IPS DF 4.7 (cell line): ENCODE results near the gene PLIN5.

Experiments
- DNase-seq: peaks from one replicate; pipeline ENCODE4 v3.0.0-alpha.2; 2013; ENCODE audit warnings: low spot score; ENCODE audit errors: extremely low read depth

Gene PLIN5

DNA sequence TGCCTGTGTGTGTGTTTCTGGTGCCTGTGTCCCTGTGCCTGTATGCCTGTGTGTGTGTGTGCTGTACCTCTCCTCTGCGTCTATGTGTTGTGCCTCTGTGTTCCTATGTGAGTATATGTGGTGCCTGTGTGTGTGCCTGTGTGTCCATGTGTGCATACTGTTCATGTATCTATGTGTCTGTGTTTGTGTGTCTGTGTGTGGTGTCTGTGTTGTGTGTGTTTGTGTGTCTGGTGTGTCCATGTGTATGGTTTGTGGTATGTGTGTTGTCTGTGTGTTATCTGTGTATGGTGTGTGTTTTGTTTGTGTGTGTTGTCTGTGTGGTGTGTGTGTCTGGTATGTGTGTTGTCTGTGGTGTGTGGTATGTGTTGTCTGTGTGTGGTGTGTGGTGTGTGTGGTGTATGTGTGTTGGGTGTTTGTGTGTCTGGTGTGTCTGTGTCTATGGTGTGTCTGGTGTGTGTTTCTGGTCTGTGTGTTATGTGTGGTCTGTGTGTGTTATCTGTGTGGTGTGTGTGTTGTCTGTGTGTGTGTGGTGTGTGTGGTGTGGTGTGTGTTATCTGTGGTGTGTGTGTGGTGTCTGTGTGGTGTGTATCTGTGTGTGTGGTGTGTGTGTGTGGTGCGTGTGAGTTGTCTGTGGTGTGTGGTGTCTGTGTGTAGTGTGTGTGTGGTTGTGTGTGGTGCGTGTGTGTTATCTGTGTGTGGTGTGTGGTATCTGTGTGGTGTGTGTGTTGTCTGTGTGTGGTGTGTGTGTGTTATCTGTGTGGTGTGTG lies 42.5 kb downstream of the PLIN5 start:
- no peak for DNase-seq

DNA sequence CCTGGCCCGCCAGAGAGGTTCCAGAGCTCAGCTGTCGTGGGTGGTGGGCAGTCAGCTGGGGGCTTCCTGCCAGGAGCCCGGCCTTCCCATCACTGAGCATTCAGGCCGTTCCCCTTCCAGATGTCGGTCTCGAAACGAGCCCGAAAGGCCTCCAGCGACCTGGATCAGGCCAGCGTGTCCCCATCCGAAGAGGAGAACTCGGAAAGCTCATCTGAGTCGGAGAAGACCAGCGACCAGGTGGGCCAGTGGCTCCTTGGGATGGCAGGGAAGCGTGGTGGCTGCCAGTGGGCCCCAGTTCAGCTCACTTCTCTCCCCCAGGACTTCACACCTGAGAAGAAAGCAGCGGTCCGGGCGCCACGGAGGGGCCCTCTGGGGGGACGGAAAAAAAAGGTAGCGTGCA lies 43.6 kb downstream of the PLIN5 start:
- no peak for DNase-seq

- no peak for DNase-seq
Observed at GRCh38 chr19:4488496-4488895, 46.5 kb downstream of the PLIN5 start.

- DNase-seq = no peak
Observed at GRCh38 chr19:4487572-4487971, 47.5 kb downstream of the PLIN5 start.

DNA sequence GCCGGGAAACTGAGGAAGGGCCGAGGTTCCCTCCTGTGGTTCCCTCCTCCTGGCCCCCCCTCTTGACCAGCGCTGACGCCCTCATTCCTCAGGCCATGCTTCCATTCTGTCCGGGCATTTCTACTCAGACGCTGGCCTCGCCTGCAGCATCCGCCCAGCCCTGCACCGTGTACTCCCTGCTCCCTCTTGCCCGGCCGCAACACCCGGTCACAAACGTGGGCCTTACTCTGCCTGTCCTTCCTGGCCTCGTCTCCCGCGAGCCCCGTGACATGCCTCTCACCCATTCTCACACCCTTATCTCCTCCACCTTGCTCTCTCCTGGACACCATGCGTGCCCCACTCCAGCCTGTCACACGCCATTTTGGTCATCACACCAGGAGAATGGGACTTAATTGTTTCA lies 51.6 kb downstream of the PLIN5 start:
- DNase-seq = no peak

DNA sequence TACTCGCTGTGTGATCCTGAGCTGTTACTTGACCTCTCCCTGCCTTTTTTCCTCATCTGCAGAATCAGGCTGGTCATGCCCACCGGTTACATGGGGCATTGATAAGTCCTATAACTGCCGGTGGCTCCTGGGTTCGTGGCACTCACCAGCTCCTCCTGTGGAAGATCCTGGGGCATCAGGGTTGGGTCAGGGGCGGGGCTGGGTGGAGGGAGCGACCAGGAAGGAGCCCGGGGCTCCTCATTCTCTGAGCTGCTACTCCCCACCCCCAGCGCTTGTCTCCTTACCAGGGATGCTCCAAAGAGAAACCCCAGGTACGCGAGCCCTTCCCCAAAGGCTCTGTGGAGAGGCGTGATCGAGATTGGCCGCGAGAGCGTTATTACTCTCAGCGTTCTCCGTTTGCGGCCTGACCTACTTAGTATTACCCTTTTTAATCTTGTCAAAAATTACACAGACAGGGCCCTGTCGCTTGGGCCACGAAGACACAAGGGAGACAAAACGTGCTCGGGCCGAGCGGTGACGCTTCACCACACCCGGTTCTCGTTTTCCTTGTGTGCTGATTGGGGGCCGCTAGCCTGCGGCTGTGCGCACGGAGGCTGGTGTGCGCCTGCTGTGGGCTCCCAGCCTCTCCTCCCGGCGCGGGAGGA lies 52.2 kb downstream of the PLIN5 start:
- DNase-seq = no peak

GRCh38 chr19:4477034-4477801 lies 57.8 kb downstream of the PLIN5 start:
- DNase-seq = no peak

GRCh38 chr19:4474514-4475022 lies 60.5 kb downstream of the PLIN5 start:
- peak; percentile 56 for DNase-seq

DNA sequence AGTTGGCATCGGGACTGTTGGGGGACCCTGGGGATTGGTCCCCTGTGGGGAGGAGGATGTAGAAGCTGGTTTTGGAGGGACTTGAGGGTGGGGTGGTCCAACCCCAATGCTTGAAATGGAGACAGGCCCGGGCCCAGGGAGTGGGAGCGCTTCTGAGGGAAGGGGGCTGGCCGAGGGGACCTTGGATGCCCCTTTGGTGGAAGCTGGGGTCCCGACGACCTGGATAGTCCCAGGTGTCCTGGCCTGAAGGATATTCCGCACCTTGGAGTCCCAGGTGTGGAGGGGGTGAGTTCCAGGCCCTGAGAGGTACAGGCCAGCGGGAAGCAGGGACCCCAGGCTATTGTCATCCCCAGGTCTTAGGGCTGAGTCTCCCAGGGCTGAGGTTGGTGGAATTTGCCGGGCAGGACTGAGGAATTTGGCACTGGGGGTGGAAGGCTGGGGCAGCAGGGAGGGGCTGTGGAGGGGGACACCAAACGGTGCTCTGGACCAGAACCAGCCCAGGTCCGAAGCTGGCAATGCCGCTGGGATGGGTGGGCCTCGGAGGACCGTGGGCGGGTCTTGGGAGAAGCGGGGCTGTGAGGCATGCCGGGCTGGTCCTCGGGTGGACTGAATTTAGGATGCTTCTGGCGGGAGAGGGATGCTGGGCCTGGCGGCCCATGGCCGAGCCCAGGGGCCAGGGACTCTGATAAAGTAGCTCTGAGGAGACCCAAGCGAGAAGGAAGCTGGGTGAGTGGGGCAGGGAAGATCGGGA lies 61.1 kb downstream of the PLIN5 start:
- no peak for DNase-seq

DNA sequence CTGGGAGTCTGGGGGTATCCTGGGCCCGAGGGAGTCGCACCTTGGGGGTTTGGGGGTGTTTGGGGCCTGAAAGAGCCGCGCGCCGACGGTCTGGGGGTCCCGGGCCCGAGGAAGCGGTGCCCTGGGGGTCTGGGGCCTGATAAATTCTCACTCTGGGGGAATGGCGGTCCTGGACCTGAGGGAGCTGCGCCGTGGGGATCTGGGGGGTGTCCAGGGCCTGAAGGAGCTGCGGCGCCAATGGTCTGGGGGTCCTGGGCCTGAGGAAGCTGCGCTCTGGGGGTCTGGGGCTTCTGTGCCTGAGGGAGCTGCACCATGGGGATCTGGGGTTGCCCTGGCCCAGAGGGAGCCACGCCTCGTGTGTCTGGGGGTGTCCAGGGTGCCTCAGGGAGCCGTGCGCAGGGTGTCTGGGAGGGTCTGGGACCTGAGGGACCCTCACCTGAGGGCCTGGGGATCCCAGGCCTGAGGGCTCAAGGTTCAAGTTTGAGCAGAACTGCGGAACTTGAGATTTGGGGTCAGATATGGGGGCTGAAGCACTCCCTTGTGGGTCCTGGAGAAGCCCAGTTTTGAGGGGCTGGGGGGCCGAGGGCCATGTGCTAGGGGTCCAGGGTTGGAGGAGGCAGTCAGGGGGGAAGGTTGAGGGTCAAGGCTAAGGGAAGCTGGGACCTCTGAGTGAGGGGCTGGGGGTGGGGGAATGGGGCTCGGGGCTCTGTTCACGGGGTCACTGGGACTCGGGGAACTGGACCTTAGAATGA lies 61.8 kb downstream of the PLIN5 start:
- no peak for DNase-seq
